H1 (cell line): ENCODE data around the gene MXRA7. TPM values are rescaled to one million over a fixed set of nuclear protein-coding genes. Genes with fewer than 3 reads are reported as not detected.
A peak's percentile ranks its signal among the peaks of the same experiment; 100 is the strongest.

Experiments
- CTCF ChIP-seq, 3 experiments: IDR thresholded peaks; 1 replicate in 2 of 3; 2 replicates in 1 of 3; pipeline versions ENCODE4 v1.5.1 to v1.6.1; 2011; ENCODE audit warnings: low read length in 3 of 3, mild to moderate bottlenecking in 3 of 3, inconsistent platforms in 2 of 3, low read depth in 1 of 3, moderate library complexity in 1 of 3; ENCODE audit not compliant: insufficient read depth in 1 of 3; ENCODE audit errors: control extremely low read depth in 1 of 3
- polyA plus RNA-seq, 7 experiments: library from polyadenylated mRNA; depleted of rRNA in 3 of 7; stranded (reverse) in 5 of 7; unstranded in 2 of 7; fragments of >200 nt in 5 of 7; fragments of 200-250 nt in 2 of 7; gene quantifications; 1 replicate in 5 of 7; 2 replicates in 1 of 7; 4 replicates in 1 of 7; pipeline versions ENCODE4 v1.2.1 to v1.2.3, GENCODE V29; 2011 to 2013; ENCODE audit warnings: missing spikeins in 2 of 7, mixed read lengths in 2 of 7
- total RNA-seq: library from RNA; stranded (reverse); fragmentation: NEBNext Ultra II Directional; extraction: Animal tissue kit (Norgen Biotek cat#: 25700); gene quantifications from 2 replicates; pipeline ENCODE4 v1.2.1, GENCODE V29; 2021

The MXRA7 gene
- total and polyA plus RNA-seq, 2 of the 8 experiments (the other 6 are each of a cell fraction or from before 2014, with no cell fraction given): 17.8 to 26.6 TPM

GRCh38 chr17:76683011-76683755 lies 27.6 kb downstream of the MXRA7 start (continued):
- TF ChIP-seq CTCF (IDR thresholded peaks at IDR 0.05; ENCODE audit: control extremely low read depth in 1 of 3, insufficient read depth in 1 of 3, low read depth in 1 of 3, low read length in 3 of 3): peak; percentile 76 to 94 (median 85)
